ENCODE results near the gene KDM8.

DNA sequence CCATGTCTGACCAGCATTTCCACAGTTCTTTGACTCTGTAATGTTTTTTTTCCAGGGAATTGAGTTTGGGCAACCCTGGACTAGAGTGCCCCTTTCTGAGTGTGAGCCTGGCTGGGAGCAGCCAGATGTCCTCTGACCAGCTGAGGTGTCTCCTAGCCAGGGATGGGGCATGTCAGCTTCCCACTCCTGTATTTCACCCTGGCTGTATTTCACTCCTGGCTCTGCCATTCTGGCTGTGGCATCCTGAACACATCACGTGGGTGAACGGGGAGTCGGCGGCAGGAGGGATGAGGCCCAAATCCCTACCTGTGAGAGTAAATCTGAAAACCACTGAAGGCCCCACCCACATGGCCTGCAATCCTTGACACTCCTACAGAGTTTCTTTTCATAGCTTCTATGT, 31.3 kb downstream of the KDM8 start:
- no peak for TF ChIP-seq ATF1 (CRISPR knock-in tag; IDR thresholded peaks at IDR 0.05)
- TF ChIP-seq FOXJ3 (CRISPR knock-in tag; IDR thresholded peaks at IDR 0.05; ENCODE audit: borderline replicate concordance) = no peak
- TF ChIP-seq, protein P1, sequence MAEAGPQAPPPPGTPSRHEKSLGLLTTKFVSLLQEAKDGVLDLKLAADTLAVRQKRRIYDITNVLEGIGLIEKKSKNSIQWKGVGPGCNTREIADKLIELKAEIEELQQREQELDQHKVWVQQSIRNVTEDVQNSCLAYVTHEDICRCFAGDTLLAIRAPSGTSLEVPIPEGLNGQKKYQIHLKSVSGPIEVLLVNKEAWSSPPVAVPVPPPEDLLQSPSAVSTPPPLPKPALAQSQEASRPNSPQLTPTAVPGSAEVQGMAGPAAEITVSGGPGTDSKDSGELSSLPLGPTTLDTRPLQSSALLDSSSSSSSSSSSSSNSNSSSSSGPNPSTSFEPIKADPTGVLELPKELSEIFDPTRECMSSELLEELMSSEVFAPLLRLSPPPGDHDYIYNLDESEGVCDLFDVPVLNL (CRISPR knock-in tag; IDR thresholded peaks at IDR 0.05; ENCODE audit: borderline replicate concordance, low read depth) = no peak
- TF ChIP-seq, protein P2, sequence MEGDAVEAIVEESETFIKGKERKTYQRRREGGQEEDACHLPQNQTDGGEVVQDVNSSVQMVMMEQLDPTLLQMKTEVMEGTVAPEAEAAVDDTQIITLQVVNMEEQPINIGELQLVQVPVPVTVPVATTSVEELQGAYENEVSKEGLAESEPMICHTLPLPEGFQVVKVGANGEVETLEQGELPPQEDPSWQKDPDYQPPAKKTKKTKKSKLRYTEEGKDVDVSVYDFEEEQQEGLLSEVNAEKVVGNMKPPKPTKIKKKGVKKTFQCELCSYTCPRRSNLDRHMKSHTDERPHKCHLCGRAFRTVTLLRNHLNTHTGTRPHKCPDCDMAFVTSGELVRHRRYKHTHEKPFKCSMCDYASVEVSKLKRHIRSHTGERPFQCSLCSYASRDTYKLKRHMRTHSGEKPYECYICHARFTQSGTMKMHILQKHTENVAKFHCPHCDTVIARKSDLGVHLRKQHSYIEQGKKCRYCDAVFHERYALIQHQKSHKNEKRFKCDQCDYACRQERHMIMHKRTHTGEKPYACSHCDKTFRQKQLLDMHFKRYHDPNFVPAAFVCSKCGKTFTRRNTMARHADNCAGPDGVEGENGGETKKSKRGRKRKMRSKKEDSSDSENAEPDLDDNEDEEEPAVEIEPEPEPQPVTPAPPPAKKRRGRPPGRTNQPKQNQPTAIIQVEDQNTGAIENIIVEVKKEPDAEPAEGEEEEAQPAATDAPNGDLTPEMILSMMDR (IDR thresholded peaks at IDR 0.05) = no peak
- TF ChIP-seq, protein P3, sequence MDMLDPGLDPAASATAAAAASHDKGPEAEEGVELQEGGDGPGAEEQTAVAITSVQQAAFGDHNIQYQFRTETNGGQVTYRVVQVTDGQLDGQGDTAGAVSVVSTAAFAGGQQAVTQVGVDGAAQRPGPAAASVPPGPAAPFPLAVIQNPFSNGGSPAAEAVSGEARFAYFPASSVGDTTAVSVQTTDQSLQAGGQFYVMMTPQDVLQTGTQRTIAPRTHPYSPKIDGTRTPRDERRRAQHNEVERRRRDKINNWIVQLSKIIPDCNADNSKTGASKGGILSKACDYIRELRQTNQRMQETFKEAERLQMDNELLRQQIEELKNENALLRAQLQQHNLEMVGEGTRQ (CRISPR knock-in tag; IDR thresholded peaks at IDR 0.05) = no peak
- TF ChIP-seq, protein P4, sequence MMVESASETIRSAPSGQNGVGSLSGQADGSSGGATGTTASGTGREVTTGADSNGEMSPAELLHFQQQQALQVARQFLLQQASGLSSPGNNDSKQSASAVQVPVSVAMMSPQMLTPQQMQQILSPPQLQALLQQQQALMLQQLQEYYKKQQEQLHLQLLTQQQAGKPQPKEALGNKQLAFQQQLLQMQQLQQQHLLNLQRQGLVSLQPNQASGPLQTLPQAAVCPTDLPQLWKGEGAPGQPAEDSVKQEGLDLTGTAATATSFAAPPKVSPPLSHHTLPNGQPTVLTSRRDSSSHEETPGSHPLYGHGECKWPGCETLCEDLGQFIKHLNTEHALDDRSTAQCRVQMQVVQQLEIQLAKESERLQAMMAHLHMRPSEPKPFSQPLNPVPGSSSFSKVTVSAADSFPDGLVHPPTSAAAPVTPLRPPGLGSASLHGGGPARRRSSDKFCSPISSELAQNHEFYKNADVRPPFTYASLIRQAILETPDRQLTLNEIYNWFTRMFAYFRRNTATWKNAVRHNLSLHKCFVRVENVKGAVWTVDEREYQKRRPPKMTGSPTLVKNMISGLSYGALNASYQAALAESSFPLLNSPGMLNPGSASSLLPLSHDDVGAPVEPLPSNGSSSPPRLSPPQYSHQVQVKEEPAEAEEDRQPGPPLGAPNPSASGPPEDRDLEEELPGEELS (CRISPR knock-in tag; IDR thresholded peaks at IDR 0.05) = no peak
- no peak for TF ChIP-seq SP1 (CRISPR knock-in tag; conservative IDR thresholded peaks at IDR 0.05)
